Testis (tissue), 2 donors: Measurements from ENCODE around the gene TBC1D5.

Experiments used
- CTCF ChIP-seq, 3 experiments: fragments of 450-650 bp in 2 of 3; fragments of 200-600 bp in 1 of 3; sonication (generic) in 1 of 3; IDR thresholded peaks; one replicate each; pipeline ENCODE4 v1.5.1; 2016 to 2019; ENCODE audit warnings: antibody characterized with exemption in 3 of 3, mild to moderate bottlenecking in 2 of 3, moderate library complexity in 1 of 3
- POLR2A ChIP-seq: fragments of 450-650 bp; IDR thresholded peaks from one replicate; pipeline ENCODE4 v1.6.1; 2017; ENCODE audit warnings: antibody characterized with exemption, mild to moderate bottlenecking, moderate library complexity

DNA sequence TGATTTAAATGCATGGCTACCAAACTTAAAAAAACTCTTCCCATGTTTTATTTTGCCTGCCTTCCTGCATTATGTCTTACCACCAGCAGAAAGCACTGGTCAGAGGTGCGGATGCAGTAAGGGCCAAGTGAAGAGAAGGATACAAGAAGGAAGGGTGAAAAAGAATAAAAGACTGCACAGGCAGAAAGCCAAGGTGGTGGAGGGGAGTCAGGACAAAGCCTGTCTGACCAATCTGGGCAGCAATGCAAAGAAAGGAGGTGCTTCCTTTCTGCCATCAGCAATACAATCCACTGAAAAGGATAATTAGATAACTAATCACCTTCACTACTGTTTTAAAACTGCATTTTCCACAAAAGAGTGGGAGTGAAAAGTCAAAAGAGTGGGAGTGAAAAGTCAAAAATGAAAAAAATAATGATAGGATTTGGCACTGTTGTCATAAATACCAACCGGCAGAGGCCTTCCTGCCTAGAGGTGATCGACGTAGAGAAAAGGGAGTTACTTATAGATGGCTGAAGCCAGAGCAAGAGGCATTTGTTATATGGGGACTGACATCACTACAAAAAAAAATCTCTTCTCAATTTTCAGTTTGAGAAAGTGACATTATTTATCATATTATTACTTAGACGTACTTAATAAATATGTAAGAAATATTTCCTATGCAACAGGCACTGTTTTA lies 385.3 kb downstream of the TBC1D5 start:
- no peak for TF ChIP-seq POLR2A
- TF ChIP-seq CTCF (IDR thresholded peaks at IDR 0.05): no peak
